ENCODE data around the gene SV2B. TPM values are rescaled to one million over a fixed set of nuclear protein-coding genes. Genes with fewer than 3 reads are reported as not detected.

Gene SV2B
- total RNA-seq, 1 experiment from 2014 or later: 1.4 TPM

- H3K9me3 Mint-ChIP-seq: no peaks in the 10 kb centered on the region
- no peak overlapping the region for H3K4me3 Mint-ChIP-seq
- no peak overlapping the region for H3K27ac Mint-ChIP-seq
- no peaks in the 10 kb centered on the region for H3K36me3 Mint-ChIP-seq
- no peak for TF ChIP-seq USF1 (CRISPR knock-in tag; IDR thresholded peaks at IDR 0.05)
- no peak for TF ChIP-seq ZBTB43 (CRISPR knock-in tag; IDR thresholded peaks at IDR 0.05)
- no peak for TF ChIP-seq NFE2L1 (CRISPR knock-in tag; IDR thresholded peaks at IDR 0.05)
- no peak for TF ChIP-seq GRHL2 (CRISPR knock-in tag; IDR thresholded peaks at IDR 0.05; ENCODE audit: insufficient replicate concordance, severe bottlenecking)
- no peak for TF ChIP-seq ATF1 (CRISPR knock-in tag; IDR thresholded peaks at IDR 0.05)
- no peak for TF ChIP-seq HMGXB4 (CRISPR knock-in tag; IDR thresholded peaks at IDR 0.05)
- TF ChIP-seq SMAD4 (CRISPR knock-in tag; IDR thresholded peaks at IDR 0.05): no peak
- TF ChIP-seq PREB (CRISPR knock-in tag; IDR thresholded peaks at IDR 0.05; ENCODE audit: borderline replicate concordance): no peak
- TF ChIP-seq AFF4 (CRISPR knock-in tag; IDR thresholded peaks at IDR 0.05; ENCODE audit: borderline replicate concordance): no peak
- TF ChIP-seq ATF2 (CRISPR knock-in tag; IDR thresholded peaks at IDR 0.05; ENCODE audit: borderline replicate concordance, low read depth): no peak
- TF ChIP-seq IRF2 (CRISPR knock-in tag; IDR thresholded peaks at IDR 0.05; ENCODE audit: borderline replicate concordance, low read depth): no peak
- no peak for TF ChIP-seq RORB (CRISPR knock-in tag; IDR thresholded peaks at IDR 0.05)
- TF ChIP-seq ETV6 (CRISPR knock-in tag; IDR thresholded peaks at IDR 0.05): no peak
- no peak for TF ChIP-seq ZBTB21 (CRISPR knock-in tag; IDR thresholded peaks at IDR 0.05; ENCODE audit: borderline replicate concordance)
- TF ChIP-seq ZNF232 (CRISPR knock-in tag; IDR thresholded peaks at IDR 0.05): no peak
- no peak for TF ChIP-seq ZNF317 (CRISPR knock-in tag; IDR thresholded peaks at IDR 0.05; ENCODE audit: borderline replicate concordance, low read depth)
- TF ChIP-seq MXD4 (CRISPR knock-in tag; IDR thresholded peaks at IDR 0.05; ENCODE audit: borderline replicate concordance): no peak
- TF ChIP-seq RELA (CRISPR knock-in tag; IDR thresholded peaks at IDR 0.05; ENCODE audit: borderline replicate concordance): no peak
- no peak for ATAC-seq
- POLR2A ChIA-PET: no interaction called here
- CTCF ChIA-PET: interaction anchor here (2.2 to 2.6 kb wide), 2 partner anchors 28 to 163 kb away, joined by 8 to 10 read pairs; no protein-coding TSS in a partner anchor
- no peaks in the 10 kb centered on the region for H3K27me3 Mint-ChIP-seq (ENCODE audit: low read depth)
- peaks cover 17% of the 10 kb centered on the region for H3K4me1 Mint-ChIP-seq
- DNase-seq (ENCODE audit: low spot score): no peak
Observed at GRCh38 chr15:91219206-91219605, 119.1 kb downstream of the SV2B start.

Data from WTC11 (cell line).